Fibroblast of lung (primary cell): Measurements from ENCODE around the gene PI16.

ENCODE experiments used
- CTCF ChIP-seq, 2 donors: IDR thresholded peaks in 1 of 2; conservative IDR thresholded peaks in 1 of 2; 1 replicate in 1 of 2; 2 replicates in 1 of 2; pipeline ENCODE4 v1.5.1; 2011 to 2012; ENCODE audit warnings: low read length in 2 of 2, control low read depth in 1 of 2, inconsistent platforms in 1 of 2, low read depth in 1 of 2, mild to moderate bottlenecking in 1 of 2
- EZH2 ChIP-seq: IDR thresholded peaks from 2 replicates; pipeline ENCODE4 v1.5.1; 2012; ENCODE audit warnings: low read length, control low read depth, mild to moderate bottlenecking; ENCODE audit errors: missing control alignments

DNA sequence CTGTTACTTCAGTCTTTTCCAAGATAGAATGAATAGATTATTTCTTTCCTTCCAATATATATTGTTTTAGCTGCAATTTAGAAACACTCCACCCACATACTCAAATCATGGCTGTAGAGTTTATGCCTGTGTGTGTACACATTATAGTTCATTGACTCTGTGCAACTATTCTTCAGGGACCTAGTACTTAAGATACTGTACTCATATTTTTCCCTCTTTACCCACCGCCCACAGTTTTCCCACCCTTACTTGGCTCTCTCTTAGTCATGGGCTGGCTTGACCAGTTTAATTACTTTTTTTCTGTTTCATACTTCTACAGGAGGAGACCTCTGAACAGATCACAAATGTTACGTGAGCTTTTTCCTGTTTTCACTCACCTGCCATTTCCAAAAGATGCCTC, 38.4 kb upstream of the PI16 start:
- no peak for TF ChIP-seq CTCF (conservative IDR thresholded peaks at IDR 0.05 in 1 of 2, IDR thresholded peaks at IDR 0.05 in 1 of 2; ENCODE audit: low read depth in 1 of 2, low read length in 2 of 2)
- no peak for TF ChIP-seq EZH2
